GM12874 (cell line): ENCODE measurements around the gene PPP4R4.

Experiments
- TF ChIP-seq, protein P1 (sequence below): IDR thresholded peaks from 2 replicates; pipeline ENCODE4 v1.5.1; 2011; ENCODE audit warnings: low read depth, mild to moderate bottlenecking, control low read depth, low read length, moderate library complexity; ENCODE audit not compliant: insufficient read depth

PPP4R4 gene

DNA sequence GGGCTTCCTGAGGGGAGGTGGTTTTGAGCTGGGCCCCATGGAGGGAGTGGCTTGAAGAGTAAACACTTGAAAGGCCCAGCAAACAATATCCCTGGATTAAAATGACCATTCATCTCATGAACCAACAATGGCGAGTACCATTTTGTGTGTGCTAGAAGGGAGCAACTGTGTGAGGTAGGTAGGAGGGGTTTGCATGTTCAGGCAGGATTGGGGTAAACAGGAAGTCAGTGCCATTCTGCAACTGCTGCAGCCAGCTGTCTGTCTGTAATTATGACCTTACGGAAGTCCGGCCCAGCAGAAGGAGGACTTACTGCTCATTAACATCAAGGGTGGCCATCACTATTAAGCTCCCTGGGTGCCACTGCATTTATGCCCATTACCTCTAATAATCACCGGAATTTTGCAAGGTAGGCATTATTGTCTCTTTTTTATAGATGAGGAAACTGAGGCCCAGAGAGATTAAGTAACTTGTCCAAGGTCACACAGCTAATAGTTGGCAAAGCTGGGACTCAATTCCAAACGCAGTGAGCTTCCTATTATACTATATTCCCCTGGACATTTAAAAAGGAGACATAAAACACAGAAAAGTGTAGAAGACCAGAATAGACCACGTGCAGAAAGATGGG, 28.1 kb upstream of the PPP4R4 start:
- TF ChIP-seq, protein P1, sequence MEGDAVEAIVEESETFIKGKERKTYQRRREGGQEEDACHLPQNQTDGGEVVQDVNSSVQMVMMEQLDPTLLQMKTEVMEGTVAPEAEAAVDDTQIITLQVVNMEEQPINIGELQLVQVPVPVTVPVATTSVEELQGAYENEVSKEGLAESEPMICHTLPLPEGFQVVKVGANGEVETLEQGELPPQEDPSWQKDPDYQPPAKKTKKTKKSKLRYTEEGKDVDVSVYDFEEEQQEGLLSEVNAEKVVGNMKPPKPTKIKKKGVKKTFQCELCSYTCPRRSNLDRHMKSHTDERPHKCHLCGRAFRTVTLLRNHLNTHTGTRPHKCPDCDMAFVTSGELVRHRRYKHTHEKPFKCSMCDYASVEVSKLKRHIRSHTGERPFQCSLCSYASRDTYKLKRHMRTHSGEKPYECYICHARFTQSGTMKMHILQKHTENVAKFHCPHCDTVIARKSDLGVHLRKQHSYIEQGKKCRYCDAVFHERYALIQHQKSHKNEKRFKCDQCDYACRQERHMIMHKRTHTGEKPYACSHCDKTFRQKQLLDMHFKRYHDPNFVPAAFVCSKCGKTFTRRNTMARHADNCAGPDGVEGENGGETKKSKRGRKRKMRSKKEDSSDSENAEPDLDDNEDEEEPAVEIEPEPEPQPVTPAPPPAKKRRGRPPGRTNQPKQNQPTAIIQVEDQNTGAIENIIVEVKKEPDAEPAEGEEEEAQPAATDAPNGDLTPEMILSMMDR, result no peak

DNA sequence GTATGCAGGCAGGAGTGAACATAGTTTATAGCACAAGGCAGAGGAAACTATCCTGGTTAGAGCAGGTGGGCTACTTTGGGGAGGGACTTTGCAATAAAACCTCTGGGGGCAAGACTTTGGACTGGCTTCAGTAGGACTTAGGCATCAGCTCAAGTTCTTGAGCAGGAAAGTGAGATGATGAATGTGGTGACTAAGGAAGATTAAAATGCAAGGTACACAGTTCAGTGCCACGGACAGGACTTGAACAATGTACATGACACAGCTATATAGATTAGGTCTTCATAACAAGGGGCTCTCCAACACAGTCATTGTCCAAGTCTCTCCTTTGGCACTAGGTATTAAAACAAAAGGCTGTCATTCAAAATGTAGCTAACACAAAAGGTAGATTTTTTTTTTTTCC, 21.4 kb upstream of the PPP4R4 start:
- TF ChIP-seq, protein P1, result no peak

DNA sequence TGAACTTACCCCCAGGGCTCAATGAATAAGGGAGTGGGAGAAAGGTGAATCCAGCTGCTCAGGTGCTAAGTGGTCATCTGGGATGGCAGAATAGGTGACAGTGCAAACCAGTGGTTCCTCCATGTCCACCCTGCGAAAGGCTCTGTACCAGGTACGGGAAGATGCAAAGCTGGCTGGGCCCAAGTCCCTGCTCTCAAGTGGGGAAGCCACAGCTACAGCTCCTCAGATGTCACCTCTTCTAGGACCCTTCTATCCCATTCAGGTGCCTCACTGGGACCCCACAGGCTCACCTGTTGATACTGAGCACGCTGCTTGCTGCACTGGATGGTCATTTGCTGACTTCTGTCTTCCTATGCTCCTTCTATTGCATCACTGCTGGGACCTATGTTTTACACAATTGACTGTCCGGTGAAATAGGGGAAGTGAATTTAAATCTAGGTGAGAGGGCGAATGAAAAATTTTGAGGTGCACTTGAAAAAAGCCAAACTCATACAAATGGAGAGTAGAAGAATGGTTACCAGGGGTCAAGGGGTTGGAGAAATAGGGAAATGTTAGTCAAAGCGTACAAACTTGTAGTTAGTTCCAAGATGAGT, 20.3 kb upstream of the PPP4R4 start:
- TF ChIP-seq, protein P1, result no peak

DNA sequence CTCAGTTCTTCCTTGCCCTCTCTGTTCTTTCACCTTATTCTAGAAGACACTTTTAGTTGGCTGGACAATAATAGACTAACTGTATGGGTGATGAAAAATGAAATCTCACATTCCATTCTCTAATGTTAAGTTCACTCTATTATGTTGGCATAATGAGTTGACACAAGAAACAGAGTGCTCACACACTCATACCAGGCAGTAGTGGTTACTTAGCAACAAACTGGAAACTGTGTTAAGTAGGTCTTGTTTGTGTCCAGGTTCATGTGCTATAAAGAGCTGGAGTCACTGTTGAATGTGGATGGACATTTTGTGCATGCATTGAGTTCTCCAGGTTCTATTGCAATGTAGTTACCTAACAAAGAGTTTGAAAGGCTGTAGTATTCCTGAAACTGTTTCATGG, 16.9 kb upstream of the PPP4R4 start:
- TF ChIP-seq, protein P1, result no peak

DNA sequence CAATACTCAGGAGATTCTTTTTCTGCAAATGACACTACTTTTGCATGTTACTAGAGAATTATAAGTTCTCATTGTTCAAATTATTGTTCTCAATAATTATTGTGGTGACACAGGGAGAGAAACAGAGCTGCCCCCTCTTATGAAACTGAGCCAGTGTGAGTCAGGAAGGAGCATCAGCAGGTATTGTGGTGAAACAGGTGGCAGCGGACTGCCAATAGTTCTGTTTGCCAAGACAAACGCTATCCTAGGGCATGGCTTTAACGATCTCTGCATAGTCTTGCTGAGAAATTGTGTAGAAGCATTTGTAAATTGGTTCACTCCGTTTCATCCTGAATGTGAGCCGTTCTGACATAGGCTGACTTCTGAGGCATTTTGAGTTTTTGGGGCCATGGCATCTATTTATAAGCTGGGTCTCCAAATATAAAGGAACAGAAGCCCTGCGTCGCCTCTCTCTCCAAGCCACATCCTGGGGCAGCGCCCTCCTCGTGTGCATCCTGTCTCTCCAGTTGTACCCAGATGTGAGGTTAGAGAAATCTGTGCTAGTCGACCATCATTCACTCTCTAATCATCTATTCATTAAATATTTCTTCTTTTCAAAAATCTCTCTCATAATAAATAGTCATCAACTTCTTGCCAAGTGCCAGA, 15.8 kb upstream of the PPP4R4 start:
- TF ChIP-seq, protein P1, result no peak

DNA sequence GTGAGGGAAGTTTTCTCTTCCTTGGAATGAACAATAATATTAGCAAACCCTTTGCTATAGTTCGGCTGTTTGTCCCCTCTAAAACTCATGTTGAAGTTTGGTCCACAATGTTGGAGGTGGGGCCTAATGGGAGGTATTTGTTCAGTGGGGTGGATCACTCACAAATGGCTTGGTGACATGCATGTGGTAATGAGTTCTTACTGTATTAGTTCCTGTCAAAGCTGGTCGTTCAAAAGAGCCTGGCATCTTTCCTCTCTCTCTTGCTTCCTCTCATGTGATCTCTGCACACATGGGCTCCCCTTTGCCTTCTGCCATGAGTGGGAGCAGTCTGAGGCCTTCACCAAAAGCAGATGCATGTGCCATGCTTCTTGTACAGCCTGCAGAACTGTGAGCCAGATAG, 13.1 kb upstream of the PPP4R4 start:
- TF ChIP-seq, protein P1, result no peak

DNA sequence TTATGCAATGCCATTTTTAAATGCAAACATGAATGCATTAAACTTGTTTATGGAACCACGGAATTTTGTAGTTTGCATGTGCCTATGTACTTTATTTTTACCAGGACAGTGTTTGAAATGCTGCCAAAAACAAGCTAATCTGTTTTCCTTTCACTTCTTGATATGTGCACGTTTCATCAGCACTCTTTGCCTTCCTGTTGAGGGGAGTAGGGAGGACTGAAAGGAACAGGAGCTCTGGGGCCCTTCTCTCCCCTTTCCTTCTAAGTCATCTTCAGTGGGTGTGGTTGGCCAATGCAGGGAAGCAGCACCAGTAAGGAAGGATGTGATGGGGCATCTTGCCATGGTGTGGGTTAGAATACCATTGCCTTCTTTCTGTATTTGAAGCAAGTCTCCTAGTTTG, 12.1 kb upstream of the PPP4R4 start:
- TF ChIP-seq, protein P1, result no peak
